Pancreas (tissue), 10 donors: ENCODE results near the gene INPP5F. TPM values are rescaled to one million over a fixed set of nuclear protein-coding genes. Genes with fewer than 3 reads are reported as not detected.

Experiments
- ATAC-seq, 4 donors: fragments of 200-7000 bp; cut with Tn5 transposase; one replicate each; pipeline versions ENCODE4 v1.8.0 to v1.9.1; 2020; ENCODE audit warnings: mild to moderate bottlenecking in 4 of 4, moderate library complexity in 4 of 4
- DNase-seq, 6 donors: peaks; one replicate each; pipeline ENCODE4 v3.0.0-alpha.2; 2020
- FAIRE-seq: peaks from 2 replicates; lab custom pipeline; 2012; peaks lifted over from hg19 to GRCh38; lab: Jason Lieb, UNC
- H3K27ac ChIP-seq, 4 donors: fragments of 200-600 bp; sonication (generic); 1 replicate in 3 of 4; 2 replicates in 1 of 4; pipeline versions ENCODE4 v1.5.0 to v1.8.0; 2020
- H3K27me3 ChIP-seq, 4 donors: fragments of 200-600 bp; one replicate each; pipeline ENCODE4 v1.8.0; 2021
- H3K36me3 ChIP-seq, 3 donors: fragments of 200-600 bp; sonication (generic) in 1 of 3; one replicate each; pipeline versions ENCODE4 v1.5.0 to v1.8.0; 2020 to 2021
- H3K4me1 ChIP-seq, 3 donors: fragments of 200-600 bp; one replicate each; pipeline ENCODE4 v1.8.0; 2021
- H3K4me3 ChIP-seq, 4 donors: fragments of 200-600 bp; sonication (generic) in 2 of 4; one replicate each; pipeline versions ENCODE4 v1.5.0 to v1.8.0; 2020 to 2021
- H3K9me3 ChIP-seq, 4 donors: fragments of 200-600 bp; one replicate each; pipeline ENCODE4 v1.8.0; 2021
- WGBS, 2 donors: extraction: QIAGEN DNeasy Blood & Tissue Kit; methylation state at CpG; one replicate each; pipeline ENCODE4 v1.1.7; 2013; 5-methylcytosine and 5-hydroxymethylcytosine counted together
- intact Hi-C, 3 donors: fragments of 100-400 bp; cut with DNase I; formaldehyde crosslinking; loops; one replicate each; pipeline versions ENCODE4 v1.11.1 to v1.14.2; 2022
- polyA plus RNA-seq, 2 donors: library from polyadenylated mRNA; stranded (reverse); fragments of 200-250 nt; gene quantifications; one replicate each; pipeline ENCODE4 v1.2.3, GENCODE V29; 2013
- total RNA-seq, 6 donors: library from RNA; stranded (reverse); fragmentation: NEBNext Ultra II Directional in 4 of 6; extraction: Animal tissue kit (Norgen Biotek cat#: 25700) in 4 of 6; gene quantifications; one replicate each; pipeline versions ENCODE4 v1.2.1 to v1.2.4, GENCODE V29; 2021 to 2023
- TF ChIP-seq, protein P1 (sequence below), 4 donors: fragments of 200-600 bp; sonication (generic) in 3 of 4; IDR thresholded peaks; one replicate each; pipeline versions ENCODE4 v1.5.0 to v1.8.0; 2021; ENCODE audit warnings: antibody characterized with exemption in 4 of 4
- donor health status: healthy with polysubstance abuse.
- donor health status: DM: no; HTN: no; CAD: no; lungs with moderate emphysema.
- donor health status: DM: no; HTN: no; CAD: no.
- donor health status: control.
- donor health status: control.
- donor health status: Bipolar disorder and iron deficiency.
- donor health status: DM: yes; HTN: yes; CAD: no.
- donor health status: DM: no; HTN: no; CAD: no.
- donor health status: DM: no; HTN: no; CAD: no.
- donor health status: DM: yes; HTN: yes; CAD: no.

INPP5F gene
- total and polyA plus RNA-seq, 8 donors: 4.3 to 13.6 (median 4.7) TPM

DNA sequence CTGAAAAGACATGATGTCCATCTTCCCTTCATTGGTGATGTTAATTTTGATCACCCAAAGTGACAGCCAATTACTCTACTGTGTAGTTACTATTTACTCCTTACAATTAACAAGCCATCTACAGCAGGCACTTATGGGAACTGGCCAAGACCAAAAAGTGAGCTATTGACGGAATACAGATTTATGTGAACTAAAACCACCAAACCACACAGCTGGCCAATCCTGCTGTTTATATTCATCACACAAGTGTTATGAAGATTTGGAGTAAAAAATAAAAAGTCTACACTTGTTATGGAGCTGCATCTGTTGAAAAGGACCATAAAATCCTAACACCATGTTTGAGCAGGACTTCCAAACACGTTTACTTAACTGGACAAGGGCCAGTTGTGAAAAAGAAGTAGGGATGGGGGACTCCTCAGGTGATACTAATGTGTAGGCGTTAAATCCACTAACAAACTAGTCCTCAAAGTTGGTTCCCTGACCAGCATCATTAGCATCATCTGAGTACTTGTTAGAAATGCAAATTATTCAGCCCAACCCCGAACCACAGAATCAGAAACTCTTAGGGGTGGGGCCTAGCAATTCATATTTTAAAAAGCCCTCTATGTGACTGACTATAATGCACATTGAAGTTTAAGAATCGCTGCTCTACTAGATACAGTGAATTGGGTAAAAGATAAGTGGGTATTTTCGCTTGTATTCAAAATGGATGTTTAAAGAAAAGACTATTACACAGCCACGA, 135.2 kb downstream of the INPP5F start:
- Histone ChIP-seq H3K4me1 (no peaks in the 10 kb centered on the region), H3K27ac (no peak overlapping the region), H3K4me3 (no peak overlapping the region), H3K36me3 (no peaks in the 10 kb centered on the region), H3K27me3 (no peaks in the 10 kb centered on the region), H3K9me3 (no peaks in the 10 kb centered on the region)
- WGBS, 2 donors: 74 to 75% methylated on average over 7 of the region's 7 CpGs
- FAIRE-seq (no peak), ATAC-seq (no peak), DNase-seq (no peak)
- TF ChIP-seq, protein P1, sequence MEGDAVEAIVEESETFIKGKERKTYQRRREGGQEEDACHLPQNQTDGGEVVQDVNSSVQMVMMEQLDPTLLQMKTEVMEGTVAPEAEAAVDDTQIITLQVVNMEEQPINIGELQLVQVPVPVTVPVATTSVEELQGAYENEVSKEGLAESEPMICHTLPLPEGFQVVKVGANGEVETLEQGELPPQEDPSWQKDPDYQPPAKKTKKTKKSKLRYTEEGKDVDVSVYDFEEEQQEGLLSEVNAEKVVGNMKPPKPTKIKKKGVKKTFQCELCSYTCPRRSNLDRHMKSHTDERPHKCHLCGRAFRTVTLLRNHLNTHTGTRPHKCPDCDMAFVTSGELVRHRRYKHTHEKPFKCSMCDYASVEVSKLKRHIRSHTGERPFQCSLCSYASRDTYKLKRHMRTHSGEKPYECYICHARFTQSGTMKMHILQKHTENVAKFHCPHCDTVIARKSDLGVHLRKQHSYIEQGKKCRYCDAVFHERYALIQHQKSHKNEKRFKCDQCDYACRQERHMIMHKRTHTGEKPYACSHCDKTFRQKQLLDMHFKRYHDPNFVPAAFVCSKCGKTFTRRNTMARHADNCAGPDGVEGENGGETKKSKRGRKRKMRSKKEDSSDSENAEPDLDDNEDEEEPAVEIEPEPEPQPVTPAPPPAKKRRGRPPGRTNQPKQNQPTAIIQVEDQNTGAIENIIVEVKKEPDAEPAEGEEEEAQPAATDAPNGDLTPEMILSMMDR (IDR thresholded peaks at IDR 0.05): no peak
- intact Hi-C loops: loop anchor here in 1 of 3 donors (10.0 kb wide), 1 partner anchor 186 kb away; no protein-coding TSS in a partner anchor

DNA sequence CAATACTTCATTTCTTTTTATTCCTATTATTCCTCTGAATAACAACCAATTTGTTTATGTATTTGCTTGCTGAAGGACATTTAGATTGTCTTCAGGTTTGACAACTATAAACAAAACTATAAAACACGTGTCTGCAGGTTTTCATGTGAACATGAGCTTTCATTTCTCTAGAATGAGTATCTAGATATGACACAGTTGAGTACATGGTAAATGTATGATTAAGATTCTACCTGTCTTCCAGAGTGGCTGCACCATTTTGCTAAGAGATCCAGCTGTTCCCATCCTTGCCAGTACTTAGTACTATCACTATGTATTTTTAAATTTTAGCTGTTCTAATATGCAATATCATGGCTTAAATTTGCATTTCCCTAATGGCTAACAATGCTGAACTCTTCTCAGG, 136.7 kb downstream of the INPP5F start:
- DNase-seq: no peak
- FAIRE-seq: no peak
- 65 to 76% methylated on average over 1 of the region's 1 CpG for WGBS, 2 donors
- H3K9me3 ChIP-seq: no peaks in the 10 kb centered on the region
- intact Hi-C loops: loop anchor here in 1 of 3 donors (10.0 kb wide), 1 partner anchor 188 kb away; no protein-coding TSS in a partner anchor
- no peak overlapping the region for H3K27ac ChIP-seq
- no peak overlapping the region for H3K4me3 ChIP-seq
- no peak for ATAC-seq
- TF ChIP-seq, protein P1 (IDR thresholded peaks at IDR 0.05): no peak
- H3K36me3 ChIP-seq: no peaks in the 10 kb centered on the region
- H3K27me3 ChIP-seq: no peaks in the 10 kb centered on the region
- no peaks in the 10 kb centered on the region for H3K4me1 ChIP-seq

DNA sequence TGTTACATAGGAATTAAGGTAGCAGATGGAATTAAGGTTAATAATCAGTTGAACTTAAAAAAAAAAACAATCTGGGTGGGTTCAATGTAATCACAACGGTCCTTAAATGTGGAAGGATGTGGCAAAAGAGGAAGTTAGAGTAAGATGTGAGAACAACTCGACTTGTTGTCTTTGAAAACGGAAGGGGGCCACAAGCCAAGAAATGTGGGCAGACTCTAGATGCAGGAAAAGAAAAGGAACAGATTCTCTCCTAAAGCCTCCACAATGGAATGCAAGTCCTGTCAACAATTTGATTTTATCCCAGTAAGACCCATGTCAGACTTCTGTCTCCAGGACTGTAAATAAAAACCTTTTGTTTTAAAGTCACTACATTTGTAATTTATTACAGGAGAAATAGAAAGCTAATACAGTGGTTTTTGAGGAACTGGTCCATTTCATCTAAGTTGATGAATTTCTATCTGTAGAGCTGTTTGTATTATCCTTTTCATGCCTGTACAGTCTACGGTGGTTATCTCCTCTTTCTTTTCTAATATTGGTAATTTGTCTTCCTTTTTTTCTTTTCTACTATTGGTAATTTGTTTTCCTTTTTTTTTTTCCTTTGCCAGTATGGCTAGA, 138.2 kb downstream of the INPP5F start:
- Histone ChIP-seq H3K9me3 (no peaks in the 10 kb centered on the region), H3K27me3 (no peaks in the 10 kb centered on the region), H3K4me3 (no peak overlapping the region), H3K36me3 (no peaks in the 10 kb centered on the region), H3K4me1 (no peaks in the 10 kb centered on the region), H3K27ac (no peak overlapping the region)
- ATAC-seq (no peak), DNase-seq (no peak), FAIRE-seq (no peak)
- WGBS, 2 donors: 65 to 67% methylated on average over 4 of the region's 4 CpGs
- TF ChIP-seq, protein P1 (IDR thresholded peaks at IDR 0.05): no peak
- intact Hi-C loops: loop anchor here in 1 of 3 donors (10.0 kb wide), 1 partner anchor 189 kb away; no protein-coding TSS in a partner anchor

DNA sequence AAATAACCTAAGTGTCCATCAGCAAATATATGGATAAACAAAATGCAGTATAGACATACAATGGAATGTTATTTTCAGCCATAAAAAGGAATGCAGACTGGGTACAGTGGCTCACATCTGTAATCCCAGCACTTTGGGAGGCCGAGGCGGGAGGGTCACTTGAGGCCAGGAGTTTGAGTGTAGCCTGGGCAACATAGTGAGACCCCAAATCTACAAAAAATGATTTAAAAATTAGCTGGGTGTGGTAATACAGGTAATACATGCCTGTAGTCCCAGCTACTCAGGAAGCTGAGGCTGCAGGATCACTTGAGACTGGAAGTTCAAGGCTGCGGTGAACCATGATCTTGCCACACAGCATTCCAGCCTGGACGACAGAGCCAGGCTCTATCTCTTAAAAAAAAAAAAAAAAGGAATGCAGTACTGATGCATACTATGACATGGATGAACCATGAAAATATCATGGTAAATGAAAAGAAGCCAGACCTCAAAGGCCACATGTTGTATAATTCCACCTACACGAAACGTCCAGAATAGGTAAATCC, 139.9 kb downstream of the INPP5F start:
- Histone ChIP-seq H3K36me3 (no peaks in the 10 kb centered on the region), H3K4me1 (peaks cover 0 to 11% (median 2%) of the 10 kb centered on the region in 3 donors), H3K9me3 (no peaks in the 10 kb centered on the region), H3K27ac (no peak overlapping the region), H3K4me3 (no peak overlapping the region), H3K27me3 (no peaks in the 10 kb centered on the region)
- DNase-seq (no peak), ATAC-seq (no peak), FAIRE-seq (no peak)
- intact Hi-C loops: loop anchor here in 1 of 3 donors (10.0 kb wide), 1 partner anchor 191 kb away; no protein-coding TSS in a partner anchor
- TF ChIP-seq, protein P1 (IDR thresholded peaks at IDR 0.05): no peak
- 88 to 90% methylated on average over 6 of the region's 6 CpGs for WGBS, 2 donors
